ENCODE results near the gene PPP3CA.

Gene PPP3CA

DNA sequence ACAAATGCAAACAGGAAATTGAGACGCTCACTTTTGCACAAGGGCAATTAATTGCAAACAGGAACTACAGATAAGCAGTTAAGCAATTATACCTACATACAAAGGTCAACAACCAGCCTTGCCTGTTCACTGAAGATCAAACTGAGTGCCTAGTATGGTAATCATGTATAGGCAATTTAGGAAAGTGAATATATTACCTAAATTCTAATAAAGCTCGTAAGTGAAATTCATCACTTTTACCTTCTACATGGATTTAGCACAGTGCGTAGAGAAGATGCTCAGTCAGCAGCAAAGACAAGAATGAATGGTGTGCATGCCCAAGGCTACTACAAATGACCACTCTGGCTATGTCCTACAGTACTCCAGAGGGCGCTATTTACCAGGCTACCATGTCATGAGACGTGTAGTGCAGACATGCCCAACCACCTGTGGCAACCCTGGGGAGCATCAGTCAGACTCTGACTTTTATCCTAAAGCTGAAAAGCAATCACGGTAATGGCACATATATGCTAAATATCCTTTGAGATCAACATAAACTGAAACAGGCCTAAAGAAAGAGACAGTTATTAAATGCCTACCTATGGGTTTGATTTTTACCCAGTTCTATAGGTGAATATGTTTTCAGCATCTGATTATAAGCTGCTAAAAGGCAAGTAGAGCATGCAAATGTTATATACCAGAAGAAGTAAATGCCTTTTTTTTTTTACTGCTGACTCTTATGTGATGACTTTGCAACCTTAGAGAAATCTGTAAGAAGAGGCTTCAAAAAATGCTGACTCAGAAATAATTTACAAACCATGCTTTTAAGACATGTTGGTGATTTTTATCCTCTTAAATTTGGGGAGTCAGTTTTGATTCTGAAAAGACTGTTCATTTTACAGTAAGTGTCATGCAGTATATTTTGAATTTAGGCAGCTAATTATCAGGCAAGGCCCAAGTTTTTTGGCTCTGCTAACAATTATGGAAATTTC, 178.0 kb downstream of the PPP3CA start:
- peak; percentile 9 for DNase-seq

DNA sequence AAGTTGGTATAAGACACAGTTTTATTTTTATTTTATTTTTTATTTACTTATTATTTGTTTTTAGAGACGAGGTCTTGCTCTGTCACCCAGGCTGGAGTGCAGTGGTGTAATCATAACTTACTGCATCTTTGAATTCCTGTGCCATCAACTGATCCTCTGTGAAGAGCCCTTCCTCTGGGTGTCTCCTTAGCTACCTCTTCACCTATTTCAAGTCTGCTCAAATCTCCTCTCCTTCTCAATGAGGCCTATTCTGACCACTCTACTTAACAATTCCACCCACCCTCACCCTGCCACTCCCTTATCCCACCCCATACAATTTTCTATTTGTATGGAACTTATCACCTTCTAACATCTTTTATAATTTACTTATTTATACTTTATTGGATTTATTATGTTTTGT, 183.4 kb downstream of the PPP3CA start:
- no peak for DNase-seq

DNA sequence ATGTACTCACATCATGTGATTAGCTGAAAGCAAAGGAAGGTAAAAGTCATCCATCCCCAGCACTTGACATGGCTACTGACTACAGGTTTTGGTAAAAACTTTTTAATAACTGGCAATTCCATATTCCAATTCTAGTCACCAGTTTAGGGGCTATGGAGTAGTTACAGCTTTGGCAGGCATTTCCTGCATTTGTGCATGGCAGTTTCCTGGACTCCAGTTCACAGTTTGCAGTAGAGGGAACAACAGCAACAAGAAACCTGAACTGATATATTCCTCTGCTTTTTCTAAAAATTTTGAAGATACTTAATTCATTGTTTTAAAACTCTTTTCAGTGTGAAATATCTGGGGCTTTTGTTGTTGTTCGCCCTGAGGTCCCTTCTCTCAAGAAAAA, 184.3 kb downstream of the PPP3CA start:
- DNase-seq: no peak

DNA sequence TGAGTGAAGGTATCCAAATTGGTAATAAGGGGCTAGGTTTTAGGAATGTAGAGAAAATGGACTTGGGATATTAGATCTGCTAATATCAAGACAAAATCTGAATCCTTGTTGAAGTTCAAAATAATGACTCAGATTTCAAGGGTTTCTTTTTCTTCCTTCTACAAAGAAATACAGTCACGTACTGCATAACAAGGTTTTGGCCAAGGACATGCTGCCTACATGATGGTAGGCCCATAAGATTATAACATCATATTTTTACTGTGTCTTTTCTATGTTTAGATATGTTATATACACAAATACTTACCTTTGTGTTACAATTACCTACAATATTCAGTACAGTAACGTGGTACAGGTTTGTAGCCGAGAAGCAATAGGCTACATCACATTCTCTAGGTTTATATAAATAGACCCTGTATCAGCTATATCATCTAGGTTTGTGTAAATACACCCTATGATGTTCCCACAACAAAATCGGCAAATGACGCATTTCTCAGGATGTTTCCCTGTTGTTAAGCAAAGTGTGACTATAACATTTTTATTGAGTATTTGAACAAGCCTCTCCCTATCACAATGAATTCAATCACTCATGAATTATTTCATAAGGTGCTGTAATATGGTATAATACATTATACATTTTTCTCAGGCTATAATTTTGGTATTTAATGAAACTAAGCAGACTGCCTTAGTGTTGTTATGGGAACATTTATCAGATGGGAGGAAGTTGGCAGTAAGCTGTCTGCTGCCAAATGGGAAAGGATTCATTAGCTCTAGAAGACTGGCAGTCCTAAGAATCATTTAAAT, 186.3 kb downstream of the PPP3CA start:
- no peak for DNase-seq

DNA sequence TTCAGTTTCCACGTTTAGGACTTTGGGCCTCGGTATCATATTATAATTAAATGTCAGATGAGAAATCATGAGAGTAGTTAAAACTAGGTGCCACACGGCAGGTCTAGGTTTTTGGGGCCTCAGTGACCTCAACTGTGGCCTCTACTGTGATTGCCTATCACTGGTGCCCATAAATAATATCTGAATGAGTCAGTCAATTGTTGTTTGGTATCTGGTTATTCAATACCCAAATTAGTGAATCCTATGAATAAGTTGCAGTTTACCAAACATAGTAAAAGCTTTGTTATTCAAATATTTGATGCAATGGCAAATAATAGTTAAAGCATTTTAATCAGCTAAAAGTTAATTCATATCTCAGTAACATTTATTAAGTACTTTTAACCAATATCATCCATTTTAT, 188.8 kb downstream of the PPP3CA start:
- DNase-seq: no peak

DNA sequence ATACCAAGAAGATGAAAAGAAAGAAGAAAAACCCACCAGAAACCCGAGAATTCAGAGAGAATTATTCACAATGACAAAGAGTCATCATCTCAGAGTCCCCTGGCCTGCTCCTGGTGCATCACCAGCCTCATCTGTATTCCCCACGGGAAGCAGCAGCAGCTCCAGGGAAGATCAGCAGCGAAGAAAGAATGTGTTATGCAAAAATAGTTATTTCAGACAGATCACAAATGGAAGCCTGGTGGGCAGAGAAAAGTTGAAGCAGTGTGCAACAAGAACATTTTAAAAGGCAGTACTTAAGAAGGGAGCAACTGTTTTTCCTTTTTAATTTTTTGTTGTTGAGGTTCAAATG, 189.2 kb downstream of the PPP3CA start:
- DNase-seq: no peak

- no peak for DNase-seq
Observed at GRCh38 chr4:101157415-101158133, 189.8 kb downstream of the PPP3CA start.

- DNase-seq: no peak
Observed at GRCh38 chr4:101156619-101157310, 190.6 kb downstream of the PPP3CA start.

DNA sequence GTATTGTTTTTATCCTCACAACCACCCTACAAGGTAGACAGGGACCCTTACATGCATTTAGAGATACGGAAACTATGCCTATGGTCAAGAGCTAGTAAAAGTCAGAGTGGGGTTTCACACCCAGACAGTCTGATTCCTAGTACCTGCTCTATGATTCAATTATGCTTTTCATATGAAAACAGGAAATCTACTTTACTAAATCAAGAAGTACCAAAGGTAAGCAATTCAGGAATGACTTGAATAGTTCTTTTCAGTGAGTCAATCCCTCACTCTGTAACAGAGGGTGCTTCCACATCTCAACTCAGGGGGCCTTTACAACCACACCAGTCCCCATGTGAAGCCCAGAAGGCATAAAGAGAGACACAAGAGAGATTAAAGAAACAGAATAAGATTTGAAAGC, 191.4 kb downstream of the PPP3CA start:
- DNase-seq: no peak

- no peak for DNase-seq
Observed at GRCh38 chr4:101155368-101155767, 192.0 kb downstream of the PPP3CA start.

GRCh38 chr4:101153653-101154052, 193.7 kb downstream of the PPP3CA start:
- no peak for DNase-seq

DNA sequence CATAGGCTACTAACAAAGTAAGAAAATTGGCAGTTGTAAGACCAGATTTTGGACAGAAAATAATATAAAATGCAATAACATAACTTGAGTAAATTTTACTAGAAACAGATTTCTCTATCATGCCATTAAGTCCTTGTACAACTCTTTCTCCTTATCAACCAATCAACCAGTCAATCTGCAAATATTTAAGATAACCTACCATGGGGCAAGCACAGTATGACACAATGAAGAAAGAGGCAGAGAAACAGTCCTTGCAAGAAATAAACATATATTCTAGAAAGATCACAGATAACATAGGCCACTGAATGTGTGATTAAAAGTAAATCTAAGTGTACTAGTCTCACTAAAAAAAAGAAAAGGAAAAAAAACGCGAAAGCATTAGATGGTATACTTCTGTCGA, 194.8 kb downstream of the PPP3CA start:
- DNase-seq: no peak

DNA sequence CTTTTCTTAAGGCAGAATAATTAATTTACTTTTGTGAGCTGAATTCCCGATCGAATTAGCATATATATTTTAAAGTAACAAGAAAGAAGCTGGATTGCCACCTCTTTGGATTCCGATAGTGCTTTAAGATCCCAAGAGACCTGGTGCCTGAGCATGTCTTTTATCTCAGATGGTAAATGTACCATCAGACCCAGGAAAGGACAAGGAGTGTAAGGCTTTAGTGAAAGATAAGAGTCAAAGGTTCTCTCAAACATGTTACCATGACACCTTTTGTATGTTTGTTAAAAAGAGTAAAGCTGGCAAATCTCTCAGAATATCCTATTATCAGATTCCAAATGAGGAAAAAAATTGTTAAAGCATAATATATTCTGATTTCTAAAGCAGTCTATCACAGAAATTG, 198.8 kb downstream of the PPP3CA start:
- no peak for DNase-seq

DNA sequence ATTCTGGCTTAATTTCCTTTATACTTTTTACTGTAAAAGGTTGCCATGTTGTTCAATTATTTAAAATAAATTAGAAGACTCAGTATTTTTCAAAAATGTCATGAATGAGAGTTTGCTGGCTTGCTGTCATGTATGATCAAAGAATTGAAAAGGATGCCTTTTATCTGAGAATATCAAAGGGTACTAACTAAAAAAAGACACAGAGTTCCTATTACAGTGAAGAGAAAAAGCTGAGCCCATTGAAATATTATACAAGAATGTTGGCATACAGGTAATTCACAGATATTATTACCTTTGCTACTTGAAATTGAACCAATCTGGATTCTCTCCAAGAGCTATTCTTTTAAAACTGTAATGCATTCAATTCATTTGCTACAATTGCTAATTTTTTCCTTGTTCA, 200.0 kb downstream of the PPP3CA start:
- DNase-seq: no peak

GRCh38 chr4:101145021-101145420, 202.3 kb downstream of the PPP3CA start:
- no peak for DNase-seq

GRCh38 chr4:101142259-101142658, 205.1 kb downstream of the PPP3CA start:
- no peak for DNase-seq

DNA sequence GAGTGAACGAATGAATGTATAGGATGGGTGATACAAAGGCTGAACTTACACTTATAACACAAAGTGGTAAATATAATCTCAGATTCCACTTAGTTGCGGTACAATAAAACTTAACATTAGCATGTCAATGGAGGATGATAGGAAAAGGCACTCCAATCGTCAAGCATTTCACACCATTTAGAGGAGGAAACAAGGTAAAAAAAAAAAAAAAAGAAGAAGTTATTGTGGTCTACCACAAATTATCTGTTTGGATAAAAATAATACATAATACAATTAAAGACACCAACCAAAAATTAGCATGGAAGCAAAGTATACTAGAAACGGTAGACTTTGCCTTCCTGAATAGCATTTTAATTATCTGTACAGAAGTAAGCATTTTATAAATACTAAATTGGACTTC, 205.5 kb downstream of the PPP3CA start:
- no peak for DNase-seq

GRCh38 chr4:101141230-101141629, 206.1 kb downstream of the PPP3CA start:
- DNase-seq: no peak

GRCh38 chr4:101140228-101140627, 207.1 kb downstream of the PPP3CA start:
- no peak for DNase-seq

- no peak for DNase-seq
Observed at GRCh38 chr4:101136373-101137370, 210.7 kb downstream of the PPP3CA start.

DNA sequence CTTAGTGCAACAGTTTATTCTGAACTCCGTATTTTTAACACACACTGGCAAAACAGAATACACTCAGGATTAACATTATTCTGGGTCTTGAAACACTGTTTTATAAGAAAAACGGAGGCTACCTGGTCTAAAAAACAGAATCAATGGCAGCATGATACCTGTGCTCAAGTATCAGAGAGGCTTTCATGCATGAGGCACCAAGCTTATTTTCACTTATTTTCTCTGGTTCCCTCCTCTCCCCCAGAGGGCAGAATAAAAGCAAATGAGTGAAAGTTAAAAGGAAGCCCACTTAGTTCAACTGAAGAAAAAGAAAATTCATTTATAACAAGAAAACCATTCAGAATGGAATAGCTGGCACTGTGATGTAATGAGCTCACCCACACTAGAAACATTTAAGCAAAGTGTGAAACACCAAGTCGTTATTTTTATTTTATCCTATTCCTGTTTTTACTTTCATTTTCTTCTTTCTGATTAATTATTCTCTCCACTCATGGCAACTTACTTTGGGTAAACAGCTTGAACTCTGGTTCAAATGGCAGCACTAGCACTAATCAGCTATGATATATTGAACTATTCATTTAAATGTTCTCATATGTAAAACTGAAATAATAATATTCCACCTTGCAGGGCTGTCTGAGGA, 211.8 kb downstream of the PPP3CA start:
- DNase-seq: no peak

Measured in activated CD4-positive, alpha-beta T cell treated with anti-CD3 and anti-CD28 coated beads for 1 hour (primary cell).